SH-SY5Y (cell line): Measurements from ENCODE around the gene MRPS18A.

Source experiments
- GATA2 ChIP-seq: IDR thresholded peaks from 2 replicates; pipeline ENCODE4 v1.6.1; 2011; ENCODE audit warnings: mild to moderate bottlenecking, low read depth, low read length
- GATA3 ChIP-seq: IDR thresholded peaks from 2 replicates; pipeline ENCODE4 v1.6.1; 2011; ENCODE audit warnings: low read depth, mild to moderate bottlenecking, low read length, moderate library complexity

- no peak for TF ChIP-seq GATA2
- no peak for TF ChIP-seq GATA3
These were observed 51.3 kb downstream of the MRPS18A start for GRCh38 chr6:43636308-43636659.
